NT2/D1 (cell line): Measurements from ENCODE around the gene SLFN13.

Source experiments
- DNase-seq: peaks from one replicate; pipeline ENCODE4 v3.0.0-alpha.2; 2011; ENCODE audit warnings: low read depth, low spot score
- H3K27me3 ChIP-seq: 2 replicates; pipeline ENCODE4 v1.6.0; 2011; ENCODE audit warnings: mild to moderate bottlenecking; ENCODE audit not compliant: insufficient read length, insufficient read depth
- H3K36me3 ChIP-seq: 2 replicates; pipeline ENCODE4 v1.6.1; 2011; ENCODE audit warnings: mild to moderate bottlenecking, low read length, mixed read lengths; ENCODE audit not compliant: insufficient read depth, insufficient read length
- H3K4me1 ChIP-seq: 2 replicates; pipeline ENCODE4 v1.5.1; 2011; ENCODE audit not compliant: insufficient read depth, insufficient read length
- H3K4me3 ChIP-seq: 2 replicates; pipeline ENCODE4 v1.5.1; 2011; ENCODE audit warnings: low read depth; ENCODE audit not compliant: insufficient read length
- H3K9ac ChIP-seq: 2 replicates; pipeline ENCODE4 v1.6.0; 2011; ENCODE audit warnings: low read depth; ENCODE audit not compliant: insufficient read length
- H3K9me3 ChIP-seq: 2 replicates; pipeline ENCODE4 v1.5.1; 2011; ENCODE audit warnings: mild to moderate bottlenecking, low read length; ENCODE audit not compliant: insufficient read depth
- SUZ12 ChIP-seq: IDR thresholded peaks from 2 replicates; pipeline ENCODE4 v1.6.1; 2011; ENCODE audit not compliant: insufficient read length, insufficient read depth; ENCODE audit errors: extremely low read depth
- YY1 ChIP-seq: IDR thresholded peaks from 2 replicates; pipeline ENCODE4 v1.6.1; 2011; ENCODE audit not compliant: insufficient read length, insufficient read depth
- ZNF274 ChIP-seq: IDR thresholded peaks from 2 replicates; pipeline ENCODE4 v1.6.1; 2011; ENCODE audit warnings: mild to moderate bottlenecking, low read depth, low read length

Gene SLFN13

GRCh38 chr17:35448214-35448898, at the start of gene SLFN13:
SLFN13 (minus strand) TSS chr17:35448766; CDS start chr17:35445680, 3,086 bp downstream.
- TF ChIP-seq SUZ12 (no peak), ZNF274 (no peak), YY1 (no peak)
- peak; percentile 58 for DNase-seq
- Histone ChIP-seq H3K9me3 (no peaks in the 10 kb centered on the region), H3K27me3 (peaks cover 20% of the 10 kb centered on the region), H3K9ac (peak within 1 kb of the TSS; percentile 78), H3K4me3 (peak within 1 kb of the TSS; percentile 64), H3K36me3 (peaks cover 15% of the 10 kb centered on the region), H3K4me1 (no peaks in the 10 kb centered on the region)

- H3K27me3 ChIP-seq: peaks cover 48% of the 10 kb centered on the region
- no peaks in the 10 kb centered on the region for H3K36me3 ChIP-seq
- H3K4me3 ChIP-seq: no peak overlapping the region
- H3K4me1 ChIP-seq: peaks cover 2% of the 10 kb centered on the region
- H3K9ac ChIP-seq: no peak overlapping the region
- H3K9me3 ChIP-seq: no peaks in the 10 kb centered on the region
- DNase-seq: no peak
- no peak for TF ChIP-seq SUZ12
- no peak for TF ChIP-seq YY1
- TF ChIP-seq ZNF274: no peak
Observed at GRCh38 chr17:35496451-35497290, 48.1 kb upstream of the SLFN13 start.

- DNase-seq: no peak
- no peak overlapping the region for H3K9ac ChIP-seq
- no peaks in the 10 kb centered on the region for H3K36me3 ChIP-seq
- H3K4me1 ChIP-seq: peaks cover 2% of the 10 kb centered on the region
- no peaks in the 10 kb centered on the region for H3K9me3 ChIP-seq
- peaks cover 59% of the 10 kb centered on the region for H3K27me3 ChIP-seq
- no peak for TF ChIP-seq YY1
- TF ChIP-seq SUZ12: no peak
- no peak for TF ChIP-seq ZNF274
- H3K4me3 ChIP-seq: no peak overlapping the region
Observed at GRCh38 chr17:35493040-35493439, 44.5 kb upstream of the SLFN13 start.

GRCh38 chr17:35491417-35491816, 42.9 kb upstream of the SLFN13 start:
- no peak for DNase-seq
- peaks cover 2% of the 10 kb centered on the region for H3K4me1 ChIP-seq
- no peaks in the 10 kb centered on the region for H3K36me3 ChIP-seq
- H3K9ac ChIP-seq: no peak overlapping the region
- TF ChIP-seq YY1 (no peak), ZNF274 (no peak), SUZ12 (no peak)
- peaks cover 61% of the 10 kb centered on the region for H3K27me3 ChIP-seq
- no peak overlapping the region for H3K4me3 ChIP-seq
- H3K9me3 ChIP-seq: no peaks in the 10 kb centered on the region

- TF ChIP-seq YY1: no peak
- TF ChIP-seq SUZ12: no peak
- TF ChIP-seq ZNF274: no peak
- H3K9ac ChIP-seq: no peak overlapping the region
- H3K4me1 ChIP-seq: no peaks in the 10 kb centered on the region
- peaks cover 63% of the 10 kb centered on the region for H3K27me3 ChIP-seq
- DNase-seq: no peak
- no peak overlapping the region for H3K4me3 ChIP-seq
- H3K36me3 ChIP-seq: no peaks in the 10 kb centered on the region
- H3K9me3 ChIP-seq: no peaks in the 10 kb centered on the region
Observed at GRCh38 chr17:35489944-35490343, 41.4 kb upstream of the SLFN13 start.

- Histone ChIP-seq H3K9ac (no peak overlapping the region), H3K4me1 (no peaks in the 10 kb centered on the region), H3K36me3 (no peaks in the 10 kb centered on the region), H3K27me3 (peaks cover 70% of the 10 kb centered on the region), H3K9me3 (no peaks in the 10 kb centered on the region), H3K4me3 (no peak overlapping the region)
- TF ChIP-seq YY1 (no peak), ZNF274 (no peak), SUZ12 (no peak)
- no peak for DNase-seq
Observed at GRCh38 chr17:35488991-35489390, 40.4 kb upstream of the SLFN13 start.

GRCh38 chr17:35486920-35487732, 38.6 kb upstream of the SLFN13 start:
- no peak for DNase-seq
- no peak for TF ChIP-seq YY1
- no peak for TF ChIP-seq ZNF274

More at GRCh38 chr17:35486920-35487732, 38.6 kb upstream of the SLFN13 start:
- no peaks in the 10 kb centered on the region for H3K4me1 ChIP-seq
- H3K27me3 ChIP-seq: peaks cover 70% of the 10 kb centered on the region
- H3K9ac ChIP-seq: no peak overlapping the region
- peak overlapping the region; percentile 40 for H3K4me3 ChIP-seq
- no peaks in the 10 kb centered on the region for H3K36me3 ChIP-seq
- H3K9me3 ChIP-seq: peaks cover 13% of the 10 kb centered on the region; the same call in 1 of the 2 replicates
